Naive thymus-derived CD4-positive, alpha-beta T cell (primary cell): ENCODE data around the gene CNOT4. TPM values are rescaled to one million over a fixed set of nuclear protein-coding genes. Genes with fewer than 3 reads are reported as not detected.

ENCODE experiments used
- ATAC-seq: fragments of 150-1000 bp; cut with Tn5 transposase; 2 replicates; pipeline ENCODE4 v1.10.0; 2021; ENCODE audit warnings: mild to moderate bottlenecking, moderate library complexity
- CTCF ChIA-PET: fragments of 350-600 bp; sonication (Branson Sonifier 250); formaldehyde crosslinking; loops from one replicate; lab custom pipeline; 2021; ENCODE audit warnings: antibody characterized with exemption; lab: Charles Lee
- POLR2A ChIA-PET: fragments of 350-600 bp; sonication (Branson Sonifier 250); formaldehyde crosslinking; loops from one replicate; lab custom pipeline; 2021; ENCODE audit warnings: antibody characterized with exemption, inconsistent platforms; lab: Charles Lee
- DNase-seq, 9 donors: peaks; one replicate each; pipeline versions ENCODE4 v3.0.0 to v3.0.0-alpha.2; 2020 to 2022; ENCODE audit warnings: mixed read lengths in 1 of 9
- H3K27ac ChIP-seq: one replicate; pipeline ENCODE4 v1.7.0; 2013; ENCODE audit warnings: mild to moderate bottlenecking, low read depth, low read length, moderate library complexity
- H3K27me3 ChIP-seq, 2 donors: one replicate each; pipeline ENCODE4 v1.7.0; 2013; ENCODE audit warnings: low read length in 2 of 2, mild to moderate bottlenecking in 2 of 2, moderate library complexity in 2 of 2; ENCODE audit not compliant: control insufficient read depth in 2 of 2, insufficient read depth in 2 of 2
- H3K36me3 ChIP-seq, 3 experiments: 1 replicate in 2 of 3; 2 replicates in 1 of 3; pipeline ENCODE4 v1.7.0; 2013; ENCODE audit warnings: low read length in 3 of 3, mild to moderate bottlenecking in 3 of 3, moderate library complexity in 1 of 3; ENCODE audit not compliant: insufficient read depth in 3 of 3, control insufficient read depth in 2 of 3
- H3K4me1 ChIP-seq, 2 donors: one replicate each; pipeline ENCODE4 v1.7.0; 2013; ENCODE audit warnings: low read length in 2 of 2, mild to moderate bottlenecking in 2 of 2, moderate library complexity in 1 of 2; ENCODE audit not compliant: control insufficient read depth in 2 of 2, insufficient read depth in 2 of 2
- H3K4me3 ChIP-seq: 2 replicates; pipeline ENCODE4 v1.7.0; 2013; ENCODE audit warnings: mild to moderate bottlenecking, low read length
- H3K9me3 ChIP-seq, 3 experiments: 1 replicate in 2 of 3; 2 replicates in 1 of 3; pipeline ENCODE4 v1.7.0; 2013; ENCODE audit warnings: low read length in 3 of 3; ENCODE audit not compliant: control insufficient read depth in 2 of 3
- H3K27ac Mint-ChIP-seq, 9 donors: one replicate each; pipeline ENCODE4 v1.8.0; 2020 to 2022; ENCODE audit warnings: mixed read lengths in 9 of 9, mild to moderate bottlenecking in 8 of 9, moderate library complexity in 5 of 9, inconsistent platforms in 2 of 9
- H3K27me3 Mint-ChIP-seq, 5 donors: one replicate each; pipeline ENCODE4 v1.8.0; 2021 to 2022; ENCODE audit warnings: mixed read lengths in 5 of 5, mild to moderate bottlenecking in 1 of 5
- H3K36me3 Mint-ChIP-seq, 5 donors: one replicate each; pipeline ENCODE4 v1.8.0; 2020 to 2022; ENCODE audit warnings: mixed read lengths in 5 of 5, mild to moderate bottlenecking in 3 of 5, inconsistent platforms in 1 of 5
- H3K4me1 Mint-ChIP-seq, 7 donors: one replicate each; pipeline ENCODE4 v1.8.0; 2020 to 2022; ENCODE audit warnings: mixed read lengths in 7 of 7, mild to moderate bottlenecking in 3 of 7, inconsistent platforms in 1 of 7
- H3K4me3 Mint-ChIP-seq, 10 donors: one replicate each; pipeline ENCODE4 v1.8.0; 2020 to 2022; ENCODE audit warnings: mild to moderate bottlenecking in 10 of 10, mixed read lengths in 10 of 10, moderate library complexity in 6 of 10, inconsistent platforms in 2 of 10
- H3K9me3 Mint-ChIP-seq, 11 donors: one replicate each; pipeline ENCODE4 v1.8.0; 2020 to 2022; ENCODE audit warnings: mixed read lengths in 11 of 11, mild to moderate bottlenecking in 4 of 11, inconsistent platforms in 1 of 11, moderate library complexity in 1 of 11
- intact Hi-C, 2 donors: fragments of 100-400 bp; cut with micrococcal nuclease; formaldehyde crosslinking; loops; one replicate each; pipeline ENCODE4 v1.15.1; 2023
- polyA plus RNA-seq, 2 donors: library from polyadenylated mRNA; unstranded; fragments of 300-500 nt; fragmentation: Illumina TruSeq; gene quantifications; one replicate each; pipeline ENCODE4 v1.2.3, GENCODE V29; 2021
- total RNA-seq, 6 experiments: library from RNA in 5 of 6; stranded (reverse) in 5 of 6; gene quantifications; 1 replicate in 5 of 6; 2 replicates in 1 of 6; pipeline ENCODE4 v1.2.3 and lab custom pipeline; 2021 to 2026

Gene CNOT4
- total and polyA plus RNA-seq, 7 experiments from 2014 or later: 15.5 to 39.4 (median 36.3) TPM

- DNase-seq: no peak
- no peak overlapping the region for H3K27ac ChIP-seq
- no peaks in the 10 kb centered on the region for H3K4me1 ChIP-seq
- intact Hi-C loops: no loop called here
- no peaks in the 10 kb centered on the region for H3K9me3 Mint-ChIP-seq
- ChIA-PET POLR2A (no interaction called here), CTCF (no interaction called here)
- H3K36me3 Mint-ChIP-seq: peaks cover 14 to 41% (median 28%) of the 10 kb centered on the region in 5 donors
- H3K4me1 Mint-ChIP-seq: peaks cover 0 to 18% (median 9%) of the 10 kb centered on the region in 7 donors
- H3K36me3 ChIP-seq: peaks cover 0 to 21% (median 0%) of the 10 kb centered on the region in 3 experiments
- no peaks in the 10 kb centered on the region for H3K27me3 ChIP-seq
- H3K9me3 ChIP-seq: no peaks in the 10 kb centered on the region
- no peak overlapping the region for H3K27ac Mint-ChIP-seq
- no peak overlapping the region for H3K4me3 Mint-ChIP-seq
- no peak overlapping the region for H3K4me3 ChIP-seq
- no peak for ATAC-seq
- no peaks in the 10 kb centered on the region for H3K27me3 Mint-ChIP-seq
Measured at GRCh38 chr7:135366843-135367508, 142.9 kb downstream of the CNOT4 start.

- DNase-seq: no peak
- intact Hi-C loops: no loop called here
Measured at GRCh38 chr7:135365721-135366120, 144.2 kb downstream of the CNOT4 start.

GRCh38 chr7:135364206-135364605, 145.7 kb downstream of the CNOT4 start:
- ATAC-seq (no peak), DNase-seq (no peak)
- Histone ChIP-seq H3K27me3 (no peaks in the 10 kb centered on the region), H3K4me1 (no peaks in the 10 kb centered on the region), H3K36me3 (peaks cover 0 to 21% (median 0%) of the 10 kb centered on the region in 3 experiments), H3K27ac (no peak overlapping the region), H3K9me3 (no peaks in the 10 kb centered on the region), H3K4me3 (no peak overlapping the region)
- H3K36me3 Mint-ChIP-seq: peaks cover 14 to 28% (median 24%) of the 10 kb centered on the region in 5 donors
- ChIA-PET POLR2A (interaction anchor here (0.7 kb wide), 1 partner anchor 706 kb away, joined by 3 read pairs; no protein-coding TSS in a partner anchor), CTCF (no interaction called here)
- H3K4me1 Mint-ChIP-seq: peaks cover 0 to 7% (median 0%) of the 10 kb centered on the region in 7 donors
- peaks cover 0 to 2% (median 0%) of the 10 kb centered on the region in 11 donors for H3K9me3 Mint-ChIP-seq
- H3K4me3 Mint-ChIP-seq: no peak overlapping the region
- no peak overlapping the region for H3K27ac Mint-ChIP-seq
- intact Hi-C loops: no loop called here
- H3K27me3 Mint-ChIP-seq: no peaks in the 10 kb centered on the region

More at GRCh38 chr7:135365721-135366120, 144.2 kb downstream of the CNOT4 start:
- Mint-ChIP-seq H3K27me3 (no peaks in the 10 kb centered on the region), H3K36me3 (peaks cover 14 to 37% (median 27%) of the 10 kb centered on the region in 5 donors), H3K4me3 (no peak overlapping the region), H3K27ac (no peak overlapping the region), H3K4me1 (peaks cover 0 to 12% (median 4%) of the 10 kb centered on the region in 7 donors), H3K9me3 (no peaks in the 10 kb centered on the region)
- Histone ChIP-seq H3K9me3 (no peaks in the 10 kb centered on the region), H3K36me3 (peaks cover 0 to 21% (median 0%) of the 10 kb centered on the region in 3 experiments), H3K4me1 (no peaks in the 10 kb centered on the region), H3K27me3 (no peaks in the 10 kb centered on the region), H3K4me3 (no peak overlapping the region), H3K27ac (no peak overlapping the region)
- ATAC-seq: no peak
- POLR2A ChIA-PET: no interaction called here
- CTCF ChIA-PET: no interaction called here

DNA sequence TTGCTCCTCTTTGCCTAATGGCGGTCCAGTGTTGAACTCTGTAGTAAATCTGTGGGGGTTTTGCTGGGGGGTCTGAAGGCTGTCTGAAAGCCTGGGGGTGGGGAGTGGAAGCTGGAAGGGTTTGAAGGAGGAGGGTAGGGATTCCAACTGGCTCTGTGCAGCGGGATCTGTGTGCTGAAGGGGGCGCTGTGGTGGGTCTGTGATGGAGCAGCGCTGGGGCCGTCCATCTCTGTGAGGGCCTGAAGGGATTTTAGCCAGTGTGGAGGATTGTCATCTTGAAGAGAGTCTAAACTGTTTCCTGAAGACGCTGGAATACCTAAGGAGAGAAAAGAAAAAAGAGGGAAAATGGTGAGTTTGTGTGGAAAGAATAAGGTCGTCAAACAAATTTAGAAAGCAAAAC, 147.0 kb downstream of the CNOT4 start:
- no peak for ATAC-seq
- POLR2A ChIA-PET: no interaction called here
- peaks cover 14 to 30% (median 24%) of the 10 kb centered on the region in 5 donors for H3K36me3 Mint-ChIP-seq

GRCh38 chr7:135361788-135362187, 148.1 kb downstream of the CNOT4 start:
- POLR2A ChIA-PET: no interaction called here

More for the DNA sequence above, 147.0 kb downstream of the CNOT4 start:
- Histone ChIP-seq H3K27me3 (no peaks in the 10 kb centered on the region), H3K9me3 (no peaks in the 10 kb centered on the region), H3K27ac (no peak overlapping the region), H3K36me3 (peaks cover 0 to 21% (median 0%) of the 10 kb centered on the region in 3 experiments), H3K4me1 (no peaks in the 10 kb centered on the region), H3K4me3 (no peak overlapping the region)
- intact Hi-C loops: no loop called here
- no peak overlapping the region for H3K4me3 Mint-ChIP-seq
- CTCF ChIA-PET: no interaction called here
- no peaks in the 10 kb centered on the region for H3K27me3 Mint-ChIP-seq
- peaks cover 0 to 6% (median 0%) of the 10 kb centered on the region in 7 donors for H3K4me1 Mint-ChIP-seq
- DNase-seq: no peak
- H3K27ac Mint-ChIP-seq: no peak overlapping the region
- H3K9me3 Mint-ChIP-seq: peaks cover 0 to 2% (median 0%) of the 10 kb centered on the region in 11 donors

DNA sequence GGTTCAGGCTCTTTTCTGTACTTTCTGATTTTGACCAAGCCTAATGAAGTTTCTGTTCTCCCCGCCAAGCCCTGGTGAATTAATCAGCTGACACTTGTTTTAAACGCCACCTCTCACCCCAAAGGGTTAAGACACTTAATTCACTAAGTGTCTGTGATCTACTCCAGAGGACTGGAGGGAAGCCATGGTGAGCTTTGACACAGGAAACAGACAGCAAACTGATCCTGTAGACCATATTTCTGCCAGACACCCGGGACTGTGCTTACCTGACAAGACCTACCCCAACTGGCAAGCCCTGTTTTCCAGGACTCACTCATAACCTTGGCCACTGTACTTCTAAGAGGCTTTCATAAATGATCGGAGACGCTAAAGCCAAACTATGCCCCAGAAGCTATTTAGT, 150.3 kb downstream of the CNOT4 start:
- no peaks in the 10 kb centered on the region for H3K4me1 ChIP-seq
- ChIA-PET CTCF (no interaction called here), POLR2A (no interaction called here)
- Mint-ChIP-seq H3K4me1 (peaks cover 0 to 5% (median 0%) of the 10 kb centered on the region in 7 donors), H3K9me3 (peaks cover 0 to 2% (median 0%) of the 10 kb centered on the region in 11 donors), H3K27me3 (peaks cover 0 to 7% (median 0%) of the 10 kb centered on the region in 5 donors), H3K27ac (no peak overlapping the region), H3K36me3 (peaks cover 14 to 30% (median 21%) of the 10 kb centered on the region in 5 donors), H3K4me3 (no peak overlapping the region)
- H3K36me3 ChIP-seq: peaks cover 0 to 21% (median 0%) of the 10 kb centered on the region in 3 experiments
- no peak overlapping the region for H3K27ac ChIP-seq
- DNase-seq (no peak), ATAC-seq (no peak)
- no peaks in the 10 kb centered on the region for H3K9me3 ChIP-seq
- intact Hi-C loops: no loop called here
- no peak overlapping the region for H3K4me3 ChIP-seq
- no peaks in the 10 kb centered on the region for H3K27me3 ChIP-seq

More at GRCh38 chr7:135361788-135362187, 148.1 kb downstream of the CNOT4 start:
- H3K36me3 Mint-ChIP-seq: peaks cover 14 to 30% (median 24%) of the 10 kb centered on the region in 5 donors
- CTCF ChIA-PET: no interaction called here
- intact Hi-C loops: no loop called here
- H3K4me3 ChIP-seq: no peak overlapping the region
- H3K27me3 Mint-ChIP-seq: no peaks in the 10 kb centered on the region
- H3K9me3 ChIP-seq: no peaks in the 10 kb centered on the region
- DNase-seq (no peak), ATAC-seq (no peak)
- no peak overlapping the region for H3K27ac Mint-ChIP-seq
- peaks cover 0 to 21% (median 0%) of the 10 kb centered on the region in 3 experiments for H3K36me3 ChIP-seq
- no peaks in the 10 kb centered on the region for H3K27me3 ChIP-seq
- no peak overlapping the region for H3K4me3 Mint-ChIP-seq
- no peaks in the 10 kb centered on the region for H3K4me1 ChIP-seq
- no peak overlapping the region for H3K27ac ChIP-seq
- peaks cover 0 to 2% (median 0%) of the 10 kb centered on the region in 11 donors for H3K9me3 Mint-ChIP-seq
- peaks cover 0 to 6% (median 0%) of the 10 kb centered on the region in 7 donors for H3K4me1 Mint-ChIP-seq
